VCaP (cell line): ENCODE results near the gene TMEM231.
"Not testable (repeated sequence)": the region's sequence is repeated elsewhere in the genome, so short reads cannot be mapped to it uniquely, and the experiment has no call there.

ENCODE experiments used
- H3K27ac ChIP-seq: fragments of 450-650 bp; 2 replicates; pipeline ENCODE4 v1.5.1; 2017
- TF ChIP-seq, protein P1 (sequence below): fragments of 450-650 bp; conservative IDR thresholded peaks from 2 replicates; pipeline ENCODE4 v1.5.1; 2017; ENCODE audit warnings: mild to moderate bottlenecking, moderate library complexity

Gene TMEM231

DNA sequence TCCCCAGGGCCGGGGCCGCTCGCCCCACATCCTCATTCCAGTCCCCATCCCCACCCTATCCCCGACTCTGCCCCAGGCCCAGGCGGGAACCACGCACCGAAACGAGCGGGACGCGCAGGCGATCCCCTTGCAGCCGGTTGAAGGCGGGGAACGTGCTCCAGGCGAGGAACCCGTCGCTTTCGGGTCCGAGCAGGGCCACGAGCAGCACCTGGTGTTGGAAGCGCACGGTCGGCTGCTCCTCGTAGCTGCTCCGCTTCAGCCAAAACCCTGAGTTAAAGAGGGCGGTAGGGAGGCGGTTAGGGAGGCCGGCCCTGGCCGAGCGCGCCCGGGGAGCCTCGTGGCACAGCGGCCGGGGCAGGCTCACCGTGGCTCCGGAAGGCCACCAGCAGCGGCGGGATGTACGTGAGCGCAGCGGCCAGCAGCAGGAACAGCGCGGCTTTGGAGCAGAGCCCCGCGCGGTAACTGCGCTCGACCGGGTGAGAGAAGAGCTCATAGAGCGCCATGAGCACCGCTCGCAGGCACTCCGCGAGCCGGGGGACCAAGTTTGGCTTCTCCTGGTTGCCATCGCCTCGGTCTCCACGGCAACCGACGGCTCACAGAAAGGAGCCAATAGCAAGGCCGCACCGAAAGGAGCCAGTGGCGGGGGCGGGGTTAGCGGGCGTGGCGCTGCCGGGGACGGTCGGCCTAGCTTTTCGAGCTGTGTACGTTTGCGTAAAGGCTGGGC lies at the start of gene TMEM231:
Gene TMEM231, minus strand, starts transcription at position 546 of the 724 bp plus-strand sequence. Its CDS starts 43 bp downstream, at position 503.
- TF ChIP-seq, protein P1, sequence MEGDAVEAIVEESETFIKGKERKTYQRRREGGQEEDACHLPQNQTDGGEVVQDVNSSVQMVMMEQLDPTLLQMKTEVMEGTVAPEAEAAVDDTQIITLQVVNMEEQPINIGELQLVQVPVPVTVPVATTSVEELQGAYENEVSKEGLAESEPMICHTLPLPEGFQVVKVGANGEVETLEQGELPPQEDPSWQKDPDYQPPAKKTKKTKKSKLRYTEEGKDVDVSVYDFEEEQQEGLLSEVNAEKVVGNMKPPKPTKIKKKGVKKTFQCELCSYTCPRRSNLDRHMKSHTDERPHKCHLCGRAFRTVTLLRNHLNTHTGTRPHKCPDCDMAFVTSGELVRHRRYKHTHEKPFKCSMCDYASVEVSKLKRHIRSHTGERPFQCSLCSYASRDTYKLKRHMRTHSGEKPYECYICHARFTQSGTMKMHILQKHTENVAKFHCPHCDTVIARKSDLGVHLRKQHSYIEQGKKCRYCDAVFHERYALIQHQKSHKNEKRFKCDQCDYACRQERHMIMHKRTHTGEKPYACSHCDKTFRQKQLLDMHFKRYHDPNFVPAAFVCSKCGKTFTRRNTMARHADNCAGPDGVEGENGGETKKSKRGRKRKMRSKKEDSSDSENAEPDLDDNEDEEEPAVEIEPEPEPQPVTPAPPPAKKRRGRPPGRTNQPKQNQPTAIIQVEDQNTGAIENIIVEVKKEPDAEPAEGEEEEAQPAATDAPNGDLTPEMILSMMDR = no peak
- H3K27ac ChIP-seq = peak within 1 kb of the TSS; percentile 63

DNA sequence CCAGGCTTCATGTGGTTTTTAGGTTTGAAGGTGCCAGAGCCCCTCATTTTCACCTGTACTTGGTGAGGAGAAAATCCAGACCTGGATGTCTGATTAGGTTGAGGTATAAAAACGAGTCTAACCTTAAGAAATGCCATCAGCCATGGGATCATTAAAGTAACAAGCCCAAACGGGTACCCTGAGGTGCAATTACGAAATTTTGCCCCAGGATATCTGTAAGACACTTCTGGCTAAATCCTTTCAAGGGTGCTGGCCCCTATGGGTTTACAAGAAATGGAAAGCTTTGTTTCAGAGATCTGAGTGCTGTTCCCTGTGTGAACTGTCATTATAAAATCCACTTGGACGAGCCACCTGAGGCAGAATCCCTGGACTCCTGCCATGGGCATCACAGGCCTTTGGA lies 47.2 kb upstream of the TMEM231 start:
- TF ChIP-seq, protein P1 = no peak

GRCh38 chr16:75599452-75600277 lies 43.6 kb upstream of the TMEM231 start:
- TF ChIP-seq, protein P1 = no peak

More for the DNA sequence above, 47.2 kb upstream of the TMEM231 start:
- H3K27ac ChIP-seq = no peak overlapping the region

GRCh38 chr16:75593825-75594820 lies 38.1 kb upstream of the TMEM231 start:
- peak overlapping the region; percentile 61 for H3K27ac ChIP-seq
- TF ChIP-seq, protein P1 = no peak

More at GRCh38 chr16:75599452-75600277, 43.6 kb upstream of the TMEM231 start:
- peak overlapping the region; percentile 95 for H3K27ac ChIP-seq

- TF ChIP-seq, protein P1 = no peak
- H3K27ac ChIP-seq = peak overlapping the region; percentile 61; the same call in 1 of the 2 replicates
Measured at GRCh38 chr16:75593308-75593707, 37.3 kb upstream of the TMEM231 start.

DNA sequence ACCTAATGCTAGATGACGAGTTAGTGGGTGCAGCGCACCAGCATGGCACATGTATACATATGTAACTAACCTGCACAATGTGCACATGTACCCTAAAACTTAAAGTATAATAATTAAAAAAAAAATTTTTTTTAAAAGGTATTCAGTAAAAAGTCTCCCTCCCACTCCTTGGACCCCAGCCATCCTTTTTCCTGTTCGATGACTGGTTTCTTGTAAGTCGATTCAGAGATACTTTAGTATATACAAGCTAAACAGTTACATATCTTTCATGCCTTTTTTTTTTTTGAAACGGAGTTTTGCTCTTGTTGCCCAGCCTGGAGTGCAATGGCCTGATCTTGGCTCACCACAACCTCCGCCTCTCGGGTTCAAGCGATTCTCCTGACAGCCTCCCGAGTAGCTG lies 35.9 kb upstream of the TMEM231 start:
- H3K27ac ChIP-seq = not testable (repeated sequence)

DNA sequence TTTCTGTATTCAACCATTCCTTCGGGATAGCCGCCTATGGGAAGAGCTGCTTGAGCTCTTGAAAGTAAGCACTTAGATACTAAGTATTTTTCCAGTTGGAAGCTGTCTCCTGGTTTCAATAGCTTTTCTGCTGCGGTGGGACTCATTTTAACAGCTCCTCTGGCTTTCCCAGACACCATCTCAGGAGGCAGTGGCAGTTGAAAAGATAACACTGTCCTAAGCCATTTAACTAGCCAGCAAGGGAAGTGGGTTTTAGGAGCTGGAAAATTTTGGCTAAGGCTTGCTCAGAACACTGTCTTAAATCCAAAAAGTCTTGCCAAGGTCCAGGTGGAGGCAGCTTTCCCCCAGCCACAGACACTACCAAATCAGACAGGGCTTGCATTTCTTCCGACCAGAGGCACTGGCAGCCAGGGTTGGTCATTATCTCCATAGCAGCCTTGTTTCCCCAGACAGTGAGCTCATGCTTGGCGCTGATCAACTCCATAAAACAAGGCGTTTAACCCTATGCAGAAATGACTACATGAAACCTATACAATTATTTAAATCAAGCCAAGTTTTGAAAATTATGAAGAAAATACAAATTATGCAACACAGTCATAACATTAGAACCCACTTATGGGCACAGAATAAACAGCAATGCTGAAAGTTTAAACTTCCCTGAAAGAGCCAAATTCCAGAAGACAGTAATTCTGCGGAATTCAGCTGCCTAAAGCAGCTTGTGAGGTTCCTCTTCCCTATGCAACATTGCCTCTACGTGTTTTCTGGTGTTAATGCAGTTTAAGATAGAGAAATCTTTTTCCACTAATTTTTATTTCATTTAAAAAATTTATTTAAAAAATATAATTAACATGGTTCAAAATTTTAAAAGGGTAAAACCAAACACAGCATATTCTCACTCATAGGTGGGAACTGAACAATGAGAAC lies 35.1 kb upstream of the TMEM231 start:
- no peak overlapping the region for H3K27ac ChIP-seq
- TF ChIP-seq, protein P1 = no peak
